ENCODE data around the gene QTRT2.
A peak's percentile ranks its signal among the peaks of the same experiment; 100 is the strongest.

The QTRT2 gene

DNA sequence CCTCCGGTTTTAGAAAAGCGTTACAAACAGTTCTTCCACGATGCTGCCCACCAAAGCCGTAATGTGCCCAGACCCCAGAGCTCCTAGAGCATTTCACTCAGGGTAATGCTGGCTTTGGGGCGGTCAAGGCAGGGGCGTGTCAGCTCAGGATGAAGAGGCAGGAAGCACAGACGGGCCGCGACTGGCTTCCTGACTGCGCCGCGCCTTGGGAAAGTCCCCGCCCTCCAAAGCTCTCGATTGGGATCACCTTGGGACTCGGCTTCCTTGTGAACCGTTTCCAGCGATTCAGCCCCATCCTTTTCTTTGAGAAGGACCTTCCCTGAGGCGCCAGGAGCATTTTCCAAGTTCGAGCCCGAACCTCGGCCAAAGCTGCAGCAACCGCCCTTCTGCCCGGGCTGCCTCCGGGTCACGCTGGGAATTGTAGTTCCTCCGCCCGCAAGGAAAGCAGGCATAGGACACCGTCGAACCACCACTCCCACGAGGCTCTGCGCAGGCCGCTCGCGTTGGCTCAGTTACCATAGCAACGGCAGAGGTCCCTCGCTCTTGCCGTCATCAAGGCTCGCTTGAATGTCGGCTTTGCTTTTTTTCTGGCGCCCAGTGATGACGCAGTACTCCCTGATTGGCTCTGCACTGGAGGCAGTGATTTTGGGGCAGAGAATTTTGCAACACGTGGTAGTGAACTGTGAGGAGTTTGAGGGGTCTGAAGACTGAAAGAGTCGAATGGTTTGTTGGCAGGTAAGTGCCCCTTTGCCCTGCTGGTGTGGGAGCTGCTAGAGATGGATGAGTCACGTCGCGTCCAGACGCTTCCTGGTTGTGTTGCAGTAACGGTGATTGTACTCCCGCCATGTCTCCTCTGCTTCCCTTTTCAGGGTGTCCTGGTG, at the start of gene QTRT2, which contains the start of gene CCDC191:
QTRT2 (plus strand) TSS at position 608 of the 881 bp plus-strand sequence. CDS start 8,521 bp downstream, outside the sequence.
CCDC191 (minus strand) TSS at position 397 of the 881 bp plus-strand sequence; CDS start at position 337, 60 bp downstream.
- DNase-seq, result peak; percentile 99

DNA sequence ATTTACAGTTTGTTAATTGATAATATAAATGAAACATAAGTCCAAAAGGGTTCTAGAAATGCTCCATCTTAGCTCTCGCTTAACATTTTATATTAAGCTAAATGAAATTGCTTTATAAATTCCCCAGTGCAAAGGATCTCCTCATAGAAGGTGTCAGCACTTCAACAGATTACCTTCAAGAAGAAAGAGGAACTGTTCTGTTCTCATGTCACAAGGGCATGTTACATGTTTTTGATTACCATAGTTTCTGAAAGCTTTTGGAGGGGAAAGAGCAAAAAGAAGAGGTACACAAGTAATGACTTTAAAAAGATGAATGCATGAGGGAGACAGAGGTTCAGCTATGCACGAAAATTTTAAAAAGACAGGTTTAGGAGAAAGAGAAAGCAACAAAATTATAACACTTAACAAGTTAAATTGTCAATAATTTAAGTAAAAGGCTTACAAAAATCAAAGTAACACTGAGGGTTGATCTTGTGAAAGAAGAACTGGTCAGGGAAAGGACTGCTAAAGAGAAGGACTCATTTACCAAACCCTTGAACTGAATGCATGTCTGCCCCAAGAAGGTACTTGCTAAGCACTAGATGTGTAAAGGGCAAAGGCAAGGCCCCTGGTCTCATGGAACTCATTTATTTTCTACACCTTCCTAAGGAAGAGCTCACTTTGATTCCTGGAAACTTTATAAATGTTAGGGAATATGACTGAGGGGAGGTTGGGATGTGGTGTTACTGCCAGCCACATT, 45.3 kb upstream of the QTRT2 start:
- DNase-seq, result no peak

DNA sequence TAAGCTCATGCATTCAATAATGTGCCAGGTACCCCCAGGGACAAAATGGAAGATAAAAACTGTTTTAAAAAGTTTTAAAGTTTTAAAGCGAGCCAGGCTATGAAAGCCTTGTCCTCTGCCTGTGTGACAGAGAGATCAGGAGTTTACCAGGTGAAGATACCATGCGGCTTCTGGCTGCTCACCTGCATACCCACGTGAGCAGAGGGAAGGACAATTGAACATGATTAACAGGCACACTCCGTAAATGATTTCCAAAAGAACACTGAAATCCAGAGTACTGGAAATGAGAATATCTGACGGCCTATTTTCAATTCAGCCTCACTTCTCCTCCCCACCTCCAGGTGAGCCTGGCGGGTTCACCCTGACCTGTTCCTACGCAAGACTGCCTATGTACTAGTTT, 42.3 kb upstream of the QTRT2 start:
- DNase-seq, result no peak

DNA sequence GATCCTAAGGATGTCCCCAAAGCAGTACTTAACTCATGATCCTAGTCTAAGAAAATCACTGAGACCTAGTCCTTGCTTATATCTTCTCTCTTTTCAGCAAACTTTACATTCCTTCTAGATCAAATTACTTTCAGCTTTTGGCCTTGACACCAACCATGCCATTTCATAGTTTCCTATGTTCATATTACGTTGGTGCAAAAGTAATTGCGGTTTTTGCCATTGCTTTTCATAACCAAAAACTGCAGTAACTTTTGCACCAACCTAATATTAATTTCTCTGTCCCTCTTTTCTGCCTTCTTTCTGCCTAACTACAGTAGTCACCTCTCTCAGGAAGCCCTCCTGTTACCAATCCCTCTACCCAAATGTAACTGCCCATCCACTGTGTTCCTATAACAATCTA, 37.1 kb upstream of the QTRT2 start:
- DNase-seq, result no peak

DNA sequence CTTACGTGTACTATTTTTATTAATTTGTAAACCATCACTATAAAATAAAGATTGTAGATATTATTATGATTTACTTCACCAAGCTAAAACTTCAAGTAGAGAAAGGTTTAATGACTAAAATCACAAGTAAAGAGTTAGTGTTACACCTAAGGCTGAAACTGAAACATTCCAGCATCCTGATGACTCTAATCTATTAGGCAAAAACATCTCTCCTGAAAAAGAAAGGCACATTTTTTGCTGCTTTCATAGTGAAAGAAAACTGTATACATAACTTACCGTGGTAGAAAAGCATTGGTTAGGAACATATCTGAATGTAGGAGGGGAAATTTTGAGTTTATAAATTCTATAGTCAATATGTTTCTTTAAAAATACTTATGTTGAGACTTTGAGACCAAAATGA, 35.6 kb upstream of the QTRT2 start:
- DNase-seq, result no peak

DNA sequence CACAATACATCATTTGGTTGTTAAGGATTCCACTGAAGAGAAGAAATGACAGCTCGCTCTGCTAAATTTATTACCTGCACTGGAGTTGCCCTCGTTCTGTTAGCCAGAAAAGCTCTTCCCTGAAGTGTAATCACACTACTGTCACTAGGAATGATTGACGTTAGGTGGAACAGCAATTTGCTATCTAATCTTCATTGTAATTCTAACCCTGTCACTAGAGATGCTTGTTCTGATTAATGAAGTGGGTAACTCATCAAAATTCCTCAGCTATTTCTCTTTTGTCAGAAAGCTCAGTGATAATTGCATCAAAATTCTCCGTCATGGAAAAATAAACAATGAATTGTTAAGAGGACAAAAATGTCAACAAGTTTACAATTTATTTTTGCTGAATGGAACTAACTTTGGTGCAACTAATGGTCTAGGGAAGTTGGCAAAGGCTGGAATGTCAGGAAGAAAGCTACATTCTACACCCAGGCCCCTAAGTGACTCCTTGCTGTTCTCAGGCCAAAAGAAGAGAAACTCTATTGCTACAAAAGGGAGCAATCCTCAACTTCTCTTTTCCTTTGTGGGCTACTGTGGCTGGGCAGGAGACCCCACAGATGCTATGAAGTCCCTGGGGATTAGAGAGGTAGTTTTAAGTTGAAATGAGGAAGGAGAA, 34.3 kb upstream of the QTRT2 start:
- no peak for DNase-seq

DNA sequence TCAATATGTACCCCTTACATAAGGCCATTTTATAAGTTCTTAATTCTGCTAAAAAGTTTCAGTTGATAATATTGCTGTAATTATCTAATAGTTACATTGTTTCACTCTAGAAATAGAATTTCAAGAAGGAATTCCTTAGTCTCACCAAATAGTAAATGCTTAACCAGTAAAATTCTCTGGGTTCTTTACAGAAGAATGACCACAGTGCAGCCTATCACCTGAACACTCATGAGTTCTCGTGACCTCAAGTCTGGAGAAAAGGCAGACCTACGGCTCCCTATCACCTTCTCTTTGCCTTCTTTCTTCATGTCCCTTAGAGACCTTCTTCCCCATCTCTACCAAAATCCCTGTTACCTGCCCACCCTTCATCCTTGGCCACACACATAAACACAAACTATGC, 31.1 kb upstream of the QTRT2 start:
- DNase-seq, result no peak

DNA sequence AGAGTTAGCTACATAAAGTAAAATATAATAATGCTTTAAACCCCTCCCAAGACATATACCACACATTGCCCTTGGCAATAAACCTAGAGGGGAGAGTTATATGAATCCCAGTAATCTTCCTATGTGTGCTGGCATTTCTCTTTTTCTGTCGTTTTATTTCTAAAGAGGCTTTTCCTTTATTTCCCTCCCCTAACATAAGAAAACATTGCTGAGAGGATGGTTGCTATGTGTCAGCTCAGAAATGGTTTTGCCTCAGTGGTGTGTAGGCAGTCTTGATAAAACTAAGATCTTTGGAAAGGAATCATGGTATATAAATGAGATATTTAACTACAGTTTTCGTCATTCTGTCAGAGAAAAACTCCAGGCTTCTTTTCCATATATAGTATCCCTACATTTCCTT, 30.2 kb upstream of the QTRT2 start:
- DNase-seq, result no peak

DNA sequence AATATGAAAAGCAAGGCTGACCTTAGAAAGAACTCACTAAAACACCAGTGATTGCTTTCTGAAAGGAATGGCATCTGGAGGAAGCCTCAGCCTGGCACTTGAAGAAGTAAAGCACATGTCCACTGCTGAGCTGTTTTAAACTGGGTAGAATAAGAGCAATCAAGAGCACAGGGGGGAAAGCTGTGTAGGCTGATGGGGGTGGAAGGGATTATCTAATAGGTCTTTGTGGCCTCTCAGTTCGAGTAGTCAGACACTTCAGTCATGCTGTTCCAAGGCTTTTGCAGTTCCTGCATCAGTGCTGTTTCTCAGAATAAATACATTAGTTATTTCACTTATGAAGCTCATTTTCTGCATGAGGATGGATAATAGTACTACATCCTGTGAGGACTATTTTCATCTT, 22.8 kb upstream of the QTRT2 start:
- no peak for DNase-seq

DNA sequence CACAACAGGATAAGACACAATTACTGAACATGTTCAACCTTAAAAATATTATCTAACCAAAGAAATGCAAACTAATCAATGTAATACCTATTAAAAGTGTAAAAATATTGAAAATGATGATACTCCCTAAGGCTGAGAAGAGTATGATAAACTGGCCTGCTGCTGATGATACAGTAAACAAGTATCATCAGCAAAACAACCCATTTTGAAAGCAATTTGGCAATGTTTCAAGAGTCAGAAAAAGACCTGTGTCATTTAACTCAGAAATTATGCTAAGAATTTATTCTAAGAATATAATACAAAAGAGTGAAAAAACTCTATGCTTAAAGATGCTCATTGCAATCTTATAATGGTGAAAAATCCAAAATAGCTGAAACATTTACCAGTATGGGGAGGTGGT, 22.3 kb upstream of the QTRT2 start:
- no peak for DNase-seq

DNA sequence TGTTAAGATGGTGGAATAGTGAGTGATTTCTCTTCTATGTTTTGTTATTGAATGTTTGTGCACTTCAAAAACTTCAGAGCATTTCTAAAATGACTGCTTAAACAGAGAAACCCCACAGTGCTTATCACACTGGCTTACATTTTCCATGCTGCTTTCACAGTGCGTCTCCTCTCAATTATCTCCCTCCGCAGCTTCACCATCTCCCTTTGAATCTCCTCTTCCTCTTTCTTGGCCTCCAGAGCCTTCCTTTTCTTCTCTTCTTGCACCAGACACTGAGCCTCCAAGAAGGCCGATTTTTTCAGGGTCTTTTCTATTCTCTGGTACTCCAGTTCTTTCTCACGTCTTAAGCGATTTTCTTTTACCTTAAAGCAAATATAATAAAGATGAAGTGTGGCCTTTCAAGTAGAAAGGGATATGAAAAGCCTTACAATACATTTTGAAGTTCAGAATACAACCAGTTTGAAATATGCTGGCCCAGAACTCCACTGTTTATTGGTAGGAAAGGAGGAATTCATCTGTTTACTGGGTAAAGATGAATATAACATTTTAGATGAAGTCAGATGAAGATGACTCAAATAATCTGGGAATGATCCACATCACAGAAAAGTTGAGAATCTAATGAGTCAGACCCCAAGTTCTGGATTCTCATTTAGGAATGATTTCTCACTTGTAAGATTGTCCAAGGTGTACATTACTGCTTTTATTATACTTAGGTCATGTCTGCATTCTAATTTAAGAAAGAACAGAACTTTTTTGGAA, 21.6 kb upstream of the QTRT2 start:
- DNase-seq, result no peak

DNA sequence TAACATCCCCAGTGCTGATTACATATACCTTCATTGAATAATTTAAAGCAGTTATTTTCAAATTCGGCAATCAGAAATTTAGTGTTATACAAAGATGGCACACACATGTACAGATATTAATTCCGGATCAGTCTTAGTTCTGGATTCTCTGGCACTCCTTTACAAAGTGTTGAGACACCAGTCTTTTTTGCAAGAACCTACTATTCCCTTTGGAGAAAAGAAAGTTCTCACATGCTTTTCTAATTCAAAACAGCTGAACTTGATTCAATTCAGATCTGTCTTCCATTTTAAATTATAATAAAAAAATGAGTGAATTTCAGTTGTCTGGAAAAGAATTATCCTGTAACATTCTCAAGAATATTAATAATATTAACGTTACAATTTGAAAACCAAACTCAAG, 20.6 kb upstream of the QTRT2 start:
- DNase-seq, result no peak

DNA sequence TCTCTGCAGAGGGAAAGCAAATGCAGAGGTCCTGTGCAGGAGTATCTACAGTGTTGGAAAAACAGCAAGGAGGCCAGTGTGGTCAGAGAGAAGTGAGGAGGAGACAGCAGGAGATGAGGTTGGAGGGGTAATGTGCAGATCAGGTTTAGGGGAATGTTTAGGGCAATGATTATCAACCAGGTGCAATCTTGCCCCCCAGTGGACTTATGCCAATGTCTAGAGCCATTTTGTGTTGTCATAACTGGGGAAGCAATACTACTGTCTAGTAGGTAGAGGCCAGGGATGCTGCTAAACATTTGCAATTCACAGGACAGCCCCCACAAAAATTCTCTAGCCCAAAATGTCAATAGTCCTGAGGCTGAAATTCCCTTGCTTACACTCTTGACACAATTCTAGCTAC, 13.3 kb upstream of the QTRT2 start:
- DNase-seq, result no peak

DNA sequence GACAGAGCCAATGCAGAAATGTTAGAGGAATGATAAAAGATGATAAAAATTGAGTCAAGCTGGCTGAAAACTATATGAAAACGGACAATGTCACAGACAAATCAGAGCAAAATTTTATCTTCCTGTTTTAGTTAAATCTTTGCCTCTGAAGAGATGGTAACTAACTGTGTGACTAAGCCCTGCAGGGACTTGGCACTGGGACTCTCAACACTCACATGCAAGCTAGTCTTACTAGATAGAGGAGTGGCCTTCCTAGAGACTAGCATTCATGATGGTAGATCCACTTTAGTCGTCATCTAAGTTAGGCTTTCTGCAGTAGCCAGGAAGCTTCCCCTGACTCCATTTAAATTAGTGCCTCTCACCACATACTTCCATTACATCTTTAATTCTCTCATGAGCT, 4.3 kb upstream of the QTRT2 start:
- DNase-seq, result no peak

DNA sequence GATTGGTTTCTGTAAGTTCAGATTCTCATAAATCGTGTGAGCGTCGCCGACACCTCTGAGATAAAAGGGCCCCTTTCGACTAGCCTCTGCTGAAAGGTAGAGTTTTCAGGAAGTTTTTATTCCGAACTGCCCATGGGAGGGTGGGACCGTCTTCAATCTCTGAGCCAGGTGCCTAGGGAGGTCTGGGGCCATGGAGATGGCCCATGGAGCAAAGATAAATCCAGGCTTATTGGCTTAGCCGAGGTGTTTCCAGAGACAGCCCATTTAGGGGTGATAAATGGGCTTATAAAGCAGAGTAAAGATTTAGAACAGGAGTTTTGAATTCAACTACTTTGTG, 442 bp downstream of the QTRT2 start:
- no peak for DNase-seq

DNA sequence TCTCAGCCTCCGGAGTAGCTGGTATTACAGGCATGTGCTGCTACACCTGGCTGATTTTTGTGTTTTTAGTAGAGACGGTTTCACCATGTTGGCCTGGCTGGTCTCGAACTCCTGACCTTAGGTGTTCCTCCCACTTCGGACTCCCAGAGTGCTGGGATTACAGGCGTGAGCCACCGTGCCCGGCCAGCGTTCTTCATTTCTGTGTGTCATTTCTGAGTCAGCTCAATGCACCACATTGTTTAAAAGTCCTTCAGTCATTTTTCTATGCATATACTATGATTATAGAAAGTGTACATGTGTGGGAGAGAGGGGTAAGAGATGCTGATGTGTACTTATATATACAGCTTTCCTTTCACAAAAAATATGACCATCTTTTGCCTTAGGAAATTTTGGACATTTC, 2.1 kb downstream of the QTRT2 start:
- no peak for DNase-seq

DNA sequence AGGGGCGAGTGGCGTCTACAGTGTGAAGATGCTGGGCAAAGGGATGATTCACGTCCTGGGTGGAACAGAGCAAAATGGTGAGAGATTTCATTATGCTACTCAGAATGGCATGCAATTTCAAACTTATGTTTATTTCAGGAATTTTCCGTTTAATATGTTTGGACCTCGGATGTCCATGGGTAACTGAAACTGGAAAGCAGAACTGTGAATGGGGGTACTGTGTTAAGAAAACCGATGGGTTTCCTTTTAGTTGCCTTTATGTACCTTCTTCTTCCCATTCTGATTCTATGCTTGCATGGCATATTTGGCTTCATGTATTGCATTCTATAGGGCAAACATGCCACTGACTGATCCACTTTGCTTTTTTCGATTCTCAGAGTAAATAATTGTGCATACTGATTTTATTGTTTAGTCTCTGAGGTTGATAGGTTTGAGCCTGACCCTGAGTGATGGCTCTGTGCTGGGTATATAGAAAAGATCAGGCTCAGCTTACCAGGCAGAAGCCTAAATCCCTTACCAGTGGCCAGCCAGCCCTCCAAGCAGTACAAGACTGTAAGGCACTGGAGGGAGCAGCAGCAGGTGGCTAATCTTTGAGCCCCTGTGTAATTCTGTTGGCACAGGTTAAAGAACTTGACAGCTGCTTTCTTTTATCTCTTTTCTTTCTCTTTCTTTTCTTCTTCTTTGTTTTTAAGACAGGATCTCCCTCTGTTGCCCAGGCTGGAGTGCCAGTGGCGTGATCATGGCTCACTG, 4.5 kb downstream of the QTRT2 start:
- DNase-seq, result no peak

DNA sequence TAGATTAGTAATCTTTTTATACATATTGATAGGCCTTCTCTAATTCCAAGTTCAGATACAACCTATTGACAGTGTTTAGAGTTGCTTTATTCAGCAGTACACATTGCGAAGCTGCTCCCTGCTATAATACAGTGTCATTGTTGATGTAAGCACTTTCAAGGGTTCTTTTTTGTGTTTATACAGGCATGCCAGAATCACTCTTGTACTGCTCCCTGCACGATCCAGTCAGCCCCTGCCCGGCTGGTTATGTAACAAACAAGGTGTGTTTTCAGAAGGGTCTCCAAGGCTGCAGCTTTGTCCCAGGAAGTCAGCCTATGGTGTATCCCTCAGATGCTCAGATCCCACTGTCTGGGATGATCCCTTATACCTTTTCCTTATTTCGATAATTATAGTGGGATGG, 11.3 kb downstream of the QTRT2 start:
- DNase-seq, result no peak

DNA sequence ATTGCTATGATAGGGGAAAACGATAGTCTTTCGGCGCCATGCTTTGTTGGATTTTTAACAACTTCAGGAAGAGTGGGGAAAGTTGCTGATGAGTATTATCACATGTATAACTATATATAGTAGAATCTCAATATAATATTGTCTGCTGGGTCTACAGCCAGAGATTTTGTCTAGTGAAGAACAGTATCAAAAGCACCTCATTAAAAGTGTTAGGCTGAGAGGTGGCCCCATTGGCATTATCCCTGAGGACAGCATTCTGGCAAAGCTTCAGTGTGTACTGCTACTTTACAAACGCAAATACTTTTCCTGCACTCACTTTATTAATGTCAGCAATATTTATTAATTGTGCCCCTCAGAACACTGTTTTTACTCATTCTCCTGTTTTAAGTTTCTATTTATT, 11.8 kb downstream of the QTRT2 start:
- DNase-seq, result no peak

DNA sequence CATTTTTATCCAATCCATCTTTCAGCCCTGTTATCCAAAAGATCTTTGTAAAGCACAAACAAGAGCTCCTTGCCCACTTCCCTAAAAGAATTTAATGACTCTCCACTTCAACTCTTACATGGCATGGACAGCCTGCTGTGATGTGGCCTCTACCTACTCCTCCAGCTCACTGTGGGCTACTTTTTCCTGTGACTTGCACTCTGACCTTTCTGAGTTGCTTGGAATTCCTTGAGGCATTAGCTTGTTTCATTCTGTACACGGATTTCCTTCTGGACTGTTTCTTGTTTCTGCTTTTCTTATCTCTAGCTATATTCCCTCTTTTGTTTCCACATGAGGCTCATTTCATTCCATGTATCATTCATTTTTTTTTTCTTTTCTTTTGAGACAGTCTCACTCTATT, 15.2 kb downstream of the QTRT2 start:
- DNase-seq, result no peak

DNA sequence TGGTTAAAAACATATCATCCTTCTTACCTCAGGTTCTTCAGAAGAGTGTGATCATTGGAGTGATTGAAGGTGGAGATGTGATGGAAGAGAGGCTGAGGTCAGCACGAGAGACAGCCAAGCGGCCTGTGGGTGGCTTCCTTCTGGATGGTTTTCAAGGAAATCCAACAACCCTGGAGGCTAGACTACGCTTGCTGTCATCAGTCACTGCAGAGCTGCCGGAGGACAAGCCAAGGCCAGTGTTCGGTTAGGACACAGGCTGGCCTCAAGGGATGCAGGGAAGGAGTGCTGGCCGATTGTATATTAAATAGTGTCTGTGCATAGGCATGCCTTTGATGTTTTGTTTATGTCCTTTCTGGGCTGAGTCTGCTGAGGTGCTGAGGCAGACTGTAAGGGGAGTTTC, 20.2 kb downstream of the QTRT2 start:
- DNase-seq, result no peak

DNA sequence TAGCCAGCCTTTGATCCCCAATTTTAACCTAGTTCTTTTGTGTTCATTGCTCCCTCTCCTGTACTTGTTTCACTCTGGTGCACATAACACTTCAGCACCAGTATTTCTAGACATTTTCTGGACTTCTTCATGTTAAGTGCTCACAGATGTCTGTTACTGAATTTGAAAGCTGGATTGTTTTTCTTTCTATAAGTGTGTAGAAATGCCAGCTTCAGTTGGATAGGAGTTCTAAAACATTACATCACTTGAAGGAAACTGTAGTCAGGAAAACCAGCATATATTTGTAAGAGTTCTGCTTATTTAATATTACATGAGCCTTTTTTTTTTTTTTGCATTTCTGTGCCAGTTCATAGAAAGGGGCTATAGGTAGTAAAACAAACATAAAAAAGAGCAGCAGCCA, 21.6 kb downstream of the QTRT2 start:
- DNase-seq, result no peak

Measured in DMS 273 treated with DMSO at 0.1 percent for 48 hours (cell line).